D341Med (cell line): ENCODE data around the gene PRKAB1.

Experiments
- DNase-seq: peaks from one replicate; pipeline ENCODE4 v3.0.0; 2012; ENCODE audit warnings: low spot score

PRKAB1 gene

DNA sequence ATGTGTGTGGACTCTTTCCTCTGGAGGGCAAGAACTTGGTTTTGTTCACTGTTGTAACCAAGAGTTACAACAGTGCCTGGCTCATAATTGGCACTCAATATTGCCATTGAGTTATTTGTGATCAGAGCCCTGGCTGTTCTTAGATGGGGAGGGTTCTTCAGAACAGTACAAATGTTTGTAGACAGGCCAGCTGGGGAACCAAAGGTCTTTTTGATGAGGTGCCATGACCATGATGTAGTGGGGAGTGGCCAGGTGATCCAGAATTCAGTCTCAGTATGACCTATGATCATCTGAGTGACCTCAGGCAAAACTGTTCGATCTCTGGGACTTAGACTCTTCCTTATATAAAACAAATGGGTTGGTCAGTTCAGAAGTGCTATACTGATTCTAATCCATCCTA lies 3.3 kb upstream of the PRKAB1 start:
- DNase-seq, result no peak

DNA sequence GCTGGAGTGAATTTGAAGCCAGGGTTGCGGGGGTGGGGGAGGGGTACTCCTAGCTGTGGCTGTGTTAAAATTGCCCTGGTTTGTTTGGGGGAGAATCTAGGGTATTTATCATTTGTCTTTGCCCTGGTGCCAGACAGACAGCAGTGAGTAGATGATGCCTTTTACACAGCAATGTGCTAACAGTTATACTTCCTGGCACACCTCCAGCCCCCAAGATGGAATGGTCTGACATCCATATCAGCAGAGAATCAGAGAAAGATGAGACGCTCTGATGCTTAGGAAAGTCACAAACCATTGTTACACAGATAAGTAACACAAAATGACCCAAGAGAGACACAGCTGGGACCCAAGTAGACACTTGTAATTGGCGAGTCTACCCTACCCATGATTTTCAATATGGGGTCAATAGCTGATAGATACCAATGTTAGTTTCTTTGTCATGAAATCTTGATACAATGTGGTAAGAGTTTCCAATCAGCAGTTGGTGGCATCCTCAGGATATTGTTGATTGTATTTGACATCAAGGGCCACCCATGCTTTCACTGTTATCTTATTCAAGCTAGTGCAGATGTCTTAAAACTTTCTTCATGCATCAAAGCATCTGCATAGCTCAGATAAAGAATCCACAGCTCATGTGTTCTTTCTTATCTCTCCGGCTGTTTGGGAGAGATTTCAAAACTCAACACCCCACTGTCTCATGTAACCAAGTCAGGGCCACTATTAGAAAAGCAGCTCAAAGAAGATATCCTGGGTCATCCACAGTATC lies 2.6 kb upstream of the PRKAB1 start:
- no peak for DNase-seq

DNA sequence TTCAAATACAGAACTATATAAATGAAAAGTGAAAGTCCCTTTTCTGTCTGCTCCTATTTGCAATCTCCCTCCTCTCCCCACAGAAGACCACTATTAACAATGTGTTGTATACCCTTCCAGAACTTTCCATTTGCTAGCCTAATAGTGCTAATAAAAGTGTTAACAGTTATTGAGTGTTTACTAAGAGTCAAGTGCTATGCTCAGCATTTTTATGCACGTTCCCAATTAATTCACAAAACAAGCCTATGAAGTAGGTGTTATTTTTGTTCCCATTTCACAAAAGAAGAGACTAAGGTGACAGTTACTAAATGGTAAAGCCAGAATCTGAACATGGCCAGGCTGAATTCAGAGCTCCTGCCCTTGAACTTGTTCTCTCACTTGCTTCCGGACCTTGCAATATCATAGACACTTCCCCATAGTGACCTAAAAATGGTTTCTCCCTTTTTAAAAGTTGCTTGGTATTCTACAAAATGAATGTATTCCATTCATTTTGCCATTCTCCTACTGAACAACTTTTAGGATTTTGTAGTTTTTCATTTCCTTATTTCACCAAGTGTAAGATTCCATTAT lies 1.6 kb upstream of the PRKAB1 start:
- no peak for DNase-seq

DNA sequence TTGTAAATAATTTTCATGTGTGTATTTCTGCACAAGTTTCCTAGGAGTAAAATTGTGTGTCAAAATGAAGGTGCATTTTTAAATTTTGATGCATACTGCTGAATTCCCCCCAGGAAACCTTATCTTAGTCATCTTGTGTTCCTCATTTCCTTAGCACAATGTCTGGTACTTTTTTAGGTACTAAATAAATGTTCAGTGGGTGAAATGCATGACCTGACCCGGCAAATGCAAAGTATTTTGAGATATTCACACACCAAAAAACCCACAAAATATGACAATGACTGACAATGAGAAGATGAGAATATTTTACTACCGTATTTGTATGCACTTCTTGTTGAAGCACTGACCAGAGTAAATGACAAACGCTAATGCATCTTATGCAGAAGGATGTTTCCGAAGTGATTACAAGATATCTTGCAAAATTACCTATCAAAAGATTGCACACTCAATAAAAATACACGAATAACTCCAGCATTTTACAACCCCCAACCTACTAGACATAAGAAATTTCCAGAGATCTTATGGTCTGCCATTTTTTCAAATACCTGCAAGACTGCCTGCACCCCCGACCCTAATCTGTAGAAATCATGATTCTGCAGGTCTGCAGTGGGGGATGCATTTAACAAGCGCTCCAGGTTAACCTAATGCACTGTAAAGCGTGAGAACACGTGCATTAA lies 895 bp upstream of the PRKAB1 start:
- DNase-seq, result no peak

DNA sequence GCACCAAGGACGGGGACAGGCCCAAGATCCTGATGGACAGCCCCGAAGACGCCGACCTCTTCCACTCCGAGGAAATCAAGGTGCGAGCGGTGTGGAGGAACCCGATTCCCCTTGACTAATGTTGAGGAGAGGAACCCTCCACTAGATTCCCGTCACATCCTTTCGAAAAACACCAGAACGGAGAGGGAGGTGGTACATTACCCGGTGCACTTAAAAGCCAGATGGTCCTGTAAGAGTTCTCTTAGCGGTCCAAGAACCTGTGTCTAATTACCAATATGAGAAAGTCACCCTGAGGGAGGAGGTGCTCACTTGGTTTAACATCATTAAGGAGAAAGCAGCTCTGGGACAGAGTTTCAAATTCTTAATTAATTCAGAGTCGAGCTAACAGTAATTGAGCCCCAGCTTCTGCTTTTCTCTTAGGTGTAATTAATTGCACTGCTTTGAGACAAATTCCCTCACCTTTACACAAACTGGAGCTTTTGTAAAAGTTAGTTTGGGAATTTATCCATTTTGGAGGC lies 450 bp downstream of the PRKAB1 start:
- DNase-seq, result no peak

DNA sequence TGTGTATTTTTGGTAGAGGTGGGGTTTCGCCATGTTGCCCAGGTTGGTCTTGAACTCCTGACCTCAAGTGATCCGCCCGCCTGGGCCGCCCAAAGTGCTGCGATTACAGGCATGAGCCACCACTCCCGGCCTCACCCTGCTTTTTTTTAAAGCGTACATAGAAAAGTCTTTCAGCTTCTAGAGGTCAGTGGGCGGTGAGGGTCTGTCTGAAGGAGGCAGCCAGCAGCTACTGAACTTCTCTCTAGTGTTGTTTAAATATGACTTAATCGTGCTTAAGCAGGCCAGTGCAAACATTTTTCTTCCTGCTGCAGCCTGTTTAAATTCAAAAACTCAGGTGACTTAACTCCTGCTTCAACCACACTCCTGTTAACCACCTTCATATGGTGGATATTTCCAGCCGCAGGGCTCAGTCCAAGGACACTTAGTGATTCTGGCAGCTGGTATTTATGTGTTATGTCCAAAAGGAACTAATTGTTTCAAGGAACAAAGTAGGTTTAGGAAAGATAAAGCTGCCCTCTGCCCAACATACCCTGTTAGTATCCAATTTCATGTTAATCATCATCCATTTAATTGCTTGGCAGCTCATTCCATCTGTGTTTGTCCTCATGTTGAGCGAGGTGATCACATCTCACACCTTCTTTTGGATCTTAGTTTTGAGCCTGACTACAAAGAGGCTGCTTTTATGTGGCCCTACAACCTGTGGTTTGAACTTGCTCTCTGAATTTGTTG lies 2.0 kb downstream of the PRKAB1 start:
- no peak for DNase-seq

DNA sequence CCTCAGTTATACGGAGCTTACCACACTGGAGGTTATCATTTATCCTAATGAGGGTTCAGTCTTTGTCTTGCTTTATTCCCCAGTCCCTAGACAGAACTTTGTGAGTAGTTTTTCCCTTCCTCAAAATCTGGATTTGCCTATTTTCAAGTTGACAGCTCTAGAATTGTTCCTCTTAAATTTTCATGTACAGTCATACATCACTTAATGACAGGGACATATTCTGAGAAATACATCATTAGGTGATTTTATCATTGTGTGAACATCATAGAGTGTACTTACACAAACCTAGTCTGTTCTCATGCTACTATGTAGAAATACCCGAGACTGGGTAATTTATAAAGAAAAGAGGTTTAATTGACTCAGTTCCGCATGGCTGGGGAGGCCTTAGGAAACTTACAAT lies 3.1 kb downstream of the PRKAB1 start:
- no peak for DNase-seq

DNA sequence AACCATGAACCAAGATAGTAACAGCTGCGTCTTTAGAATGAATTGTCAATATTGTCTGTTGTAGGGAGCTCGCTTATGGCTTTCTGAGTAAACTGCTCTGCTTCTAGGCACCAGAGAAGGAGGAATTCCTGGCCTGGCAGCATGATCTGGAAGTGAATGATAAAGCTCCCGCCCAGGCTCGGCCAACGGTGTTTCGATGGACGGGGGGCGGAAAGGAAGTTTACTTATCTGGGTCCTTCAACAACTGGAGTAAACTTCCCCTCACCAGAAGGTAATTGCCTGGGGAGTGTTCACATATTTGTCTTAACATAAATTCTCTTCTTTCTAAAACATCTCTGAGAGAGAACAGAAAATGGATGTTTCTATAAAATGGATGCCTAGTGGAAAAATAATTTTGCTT lies 4.3 kb downstream of the PRKAB1 start:
- no peak for DNase-seq

DNA sequence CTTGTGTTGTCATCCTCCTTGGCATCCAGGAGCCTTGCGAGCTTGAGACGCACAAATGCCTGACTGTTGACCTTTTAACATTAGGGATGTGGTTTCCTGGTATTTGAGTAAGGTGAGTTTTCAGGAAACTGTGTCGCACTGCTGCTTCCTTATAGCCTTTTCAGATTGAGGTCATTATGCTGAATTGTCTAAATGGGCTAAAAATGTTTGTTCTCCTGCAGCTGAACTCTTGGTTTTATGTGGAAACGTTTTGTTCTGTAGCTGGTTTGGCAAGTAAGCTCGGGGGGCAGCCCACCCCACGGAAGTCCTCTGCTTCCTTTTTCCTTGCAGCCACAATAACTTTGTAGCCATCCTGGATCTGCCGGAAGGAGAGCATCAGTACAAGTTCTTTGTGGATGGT lies 5.7 kb downstream of the PRKAB1 start:
- DNase-seq, result no peak

DNA sequence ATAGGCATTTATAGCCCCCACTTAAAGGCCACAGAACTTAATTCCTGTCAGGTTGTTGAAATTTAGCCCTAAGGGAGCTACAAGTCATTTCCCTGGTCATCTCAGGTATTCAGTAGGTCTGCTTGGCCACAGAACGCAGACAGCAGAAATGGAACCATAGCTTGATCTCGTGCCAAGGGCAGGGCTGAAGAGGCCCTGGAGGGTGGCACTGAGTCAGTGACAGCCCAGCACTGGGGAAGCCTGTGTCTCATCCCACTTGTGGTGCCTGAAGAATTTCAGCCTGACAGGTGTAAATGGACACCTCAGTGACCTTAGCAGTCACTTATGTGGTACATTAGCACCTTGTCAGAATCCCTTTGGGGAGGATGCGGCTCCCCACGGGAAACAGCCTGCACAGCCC lies 6.6 kb downstream of the PRKAB1 start:
- DNase-seq, result no peak

DNA sequence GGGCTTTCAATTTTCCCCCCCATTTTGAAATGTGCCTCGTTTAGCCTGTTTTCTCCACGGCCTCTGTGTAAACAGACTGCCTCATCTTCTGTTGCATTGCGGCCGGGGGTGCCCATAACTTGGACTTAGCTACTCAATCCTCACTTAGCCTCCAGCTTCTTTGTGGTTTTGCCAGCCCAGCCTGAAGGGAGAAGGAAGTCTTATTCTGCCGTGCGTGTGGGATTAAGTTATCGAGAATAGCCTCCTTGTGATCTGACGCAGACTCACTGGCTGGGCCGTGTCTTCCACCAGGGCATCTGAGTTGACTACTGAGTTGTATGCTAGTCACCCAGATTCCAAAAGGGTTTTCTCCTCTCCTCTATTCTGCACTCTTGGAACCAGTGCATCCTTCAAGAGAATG lies 8.1 kb downstream of the PRKAB1 start:
- no peak for DNase-seq

DNA sequence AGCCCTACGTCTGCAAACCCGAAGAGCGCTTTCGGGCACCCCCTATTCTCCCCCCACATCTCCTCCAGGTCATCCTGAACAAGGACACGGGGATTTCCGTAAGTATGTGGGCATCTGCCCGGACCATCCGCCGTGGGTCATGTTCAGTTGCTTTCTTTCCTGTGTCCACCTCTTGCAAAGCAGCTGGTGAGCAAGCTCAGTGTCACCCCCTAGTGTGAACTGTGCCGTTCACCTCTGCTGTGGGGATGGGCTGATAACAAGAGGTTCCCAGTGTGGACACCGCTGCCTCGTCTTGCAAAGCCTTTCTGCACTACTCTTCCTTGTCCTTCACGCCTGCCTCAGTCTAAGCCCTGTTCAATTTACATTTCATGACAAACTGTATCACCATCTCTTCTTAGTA lies 8.6 kb downstream of the PRKAB1 start:
- DNase-seq, result no peak

DNA sequence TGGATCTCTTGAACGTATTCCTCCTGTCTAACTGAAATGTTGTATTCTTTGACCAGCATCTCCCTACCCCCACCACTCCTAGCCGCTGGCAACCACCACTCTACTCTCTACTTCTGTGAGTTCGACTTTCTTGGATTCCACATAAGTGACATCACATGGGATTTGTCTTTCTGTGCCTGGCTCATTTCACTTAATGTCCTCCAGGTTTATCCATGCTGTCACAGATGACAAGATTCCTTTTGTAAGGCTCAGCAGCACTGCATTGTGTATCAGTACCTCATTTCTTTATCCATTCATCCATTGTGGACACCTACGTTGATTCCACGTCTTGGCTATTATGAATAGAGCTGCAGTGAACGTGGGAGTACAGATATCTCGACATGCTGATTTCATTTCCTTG lies 10.5 kb downstream of the PRKAB1 start:
- no peak for DNase-seq

DNA sequence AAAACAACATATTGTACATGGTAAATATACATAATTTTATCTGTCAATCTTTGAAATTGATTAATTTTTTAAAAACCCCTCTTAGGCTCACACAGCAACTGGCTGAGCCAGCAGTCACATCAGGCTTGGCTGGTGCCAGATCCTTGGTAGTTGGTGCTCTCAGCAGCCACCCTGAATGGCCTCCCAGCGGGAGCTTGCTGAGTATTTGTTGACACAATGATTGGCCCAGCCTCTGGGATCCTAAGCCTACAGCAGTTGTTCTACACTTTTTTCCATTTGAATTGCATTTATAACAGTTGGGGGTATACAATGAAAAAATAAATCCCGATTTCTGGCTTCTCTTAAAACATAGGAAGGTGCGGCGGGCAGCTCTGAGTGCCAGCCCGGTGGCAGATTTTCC lies 11.1 kb downstream of the PRKAB1 start:
- no peak for DNase-seq

DNA sequence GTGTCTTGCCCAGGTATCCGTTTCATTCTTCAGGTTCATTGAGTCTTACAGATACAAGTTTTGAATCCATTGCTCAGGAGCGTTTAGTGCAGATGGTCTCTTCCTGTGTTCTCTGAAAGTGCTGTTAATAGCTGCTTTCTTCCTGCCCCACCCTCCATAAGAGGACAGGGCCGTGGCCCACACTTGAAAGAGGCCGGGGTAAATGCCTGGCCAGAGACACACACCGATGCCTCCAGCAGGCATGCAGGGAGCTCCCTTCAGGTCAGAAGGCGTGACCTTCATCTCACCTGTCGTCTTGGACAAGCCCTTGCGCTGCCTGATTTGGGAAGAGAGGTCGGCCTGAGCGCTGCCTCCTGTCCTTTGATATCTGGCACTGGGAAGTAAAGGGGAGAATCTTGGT lies 11.6 kb downstream of the PRKAB1 start:
- no peak for DNase-seq

DNA sequence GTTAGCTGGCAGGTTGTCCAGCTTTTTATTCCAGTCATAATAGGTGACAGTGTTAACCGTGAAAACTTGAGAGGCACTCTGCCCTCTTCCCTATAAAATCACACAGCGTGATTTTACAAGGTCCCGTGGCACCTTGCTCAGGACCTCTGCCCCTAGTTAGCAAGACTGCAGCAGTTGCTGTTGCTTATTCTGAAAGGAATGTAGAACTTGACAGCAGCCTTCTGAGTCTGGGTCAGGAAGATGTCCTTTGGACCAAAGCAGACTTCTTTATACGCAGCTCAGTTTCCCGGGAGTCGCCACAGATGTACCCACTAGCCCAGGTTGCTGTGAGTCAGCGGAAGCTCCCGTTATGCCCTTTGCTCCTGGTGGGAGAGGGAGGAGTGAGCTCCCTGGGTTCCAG lies 13.2 kb downstream of the PRKAB1 start:
- DNase-seq, result no peak

DNA sequence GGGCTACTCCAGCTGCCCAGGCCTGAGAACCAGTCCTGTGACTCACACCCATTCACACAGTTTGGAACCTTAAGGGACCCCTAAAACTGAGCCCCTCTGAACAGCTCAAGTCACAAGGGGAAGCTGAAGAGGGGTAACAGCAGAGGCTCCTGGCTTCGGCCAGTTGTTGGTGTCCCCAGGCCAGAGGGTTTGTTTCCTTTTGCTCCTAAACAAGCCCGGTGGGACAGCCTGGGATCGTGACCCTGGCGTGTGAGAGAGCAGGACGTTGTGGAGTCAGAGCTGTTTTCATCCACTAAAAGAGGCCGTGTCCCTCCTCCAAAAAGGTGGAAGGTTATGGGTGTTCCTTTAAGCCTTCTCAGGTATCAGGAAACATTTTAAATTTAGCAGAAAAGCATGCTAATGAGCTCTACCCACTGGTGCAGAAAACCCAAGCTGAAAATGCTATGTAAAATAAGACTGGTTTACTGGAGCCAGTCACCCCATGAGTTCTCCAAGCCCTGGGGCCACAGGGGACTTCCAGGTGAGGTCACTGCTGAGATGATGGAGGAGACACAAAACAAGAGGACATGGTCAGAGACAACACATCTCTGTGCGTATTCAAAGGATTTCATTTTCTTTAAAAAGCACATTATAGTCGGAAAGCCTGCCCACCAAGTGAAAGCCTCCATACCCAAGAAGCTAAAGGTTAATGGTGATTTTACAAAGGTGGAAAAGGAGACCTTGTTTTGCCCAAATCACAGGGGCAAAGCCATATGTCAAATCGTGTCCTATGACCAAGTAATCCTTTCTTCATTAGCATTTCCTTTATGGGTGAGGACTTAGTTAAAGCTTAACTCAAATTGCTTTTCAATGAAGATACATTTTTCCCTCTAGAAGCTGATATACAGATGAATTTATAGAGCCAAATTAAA lies 14.1 kb downstream of the PRKAB1 start:
- DNase-seq, result no peak

DNA sequence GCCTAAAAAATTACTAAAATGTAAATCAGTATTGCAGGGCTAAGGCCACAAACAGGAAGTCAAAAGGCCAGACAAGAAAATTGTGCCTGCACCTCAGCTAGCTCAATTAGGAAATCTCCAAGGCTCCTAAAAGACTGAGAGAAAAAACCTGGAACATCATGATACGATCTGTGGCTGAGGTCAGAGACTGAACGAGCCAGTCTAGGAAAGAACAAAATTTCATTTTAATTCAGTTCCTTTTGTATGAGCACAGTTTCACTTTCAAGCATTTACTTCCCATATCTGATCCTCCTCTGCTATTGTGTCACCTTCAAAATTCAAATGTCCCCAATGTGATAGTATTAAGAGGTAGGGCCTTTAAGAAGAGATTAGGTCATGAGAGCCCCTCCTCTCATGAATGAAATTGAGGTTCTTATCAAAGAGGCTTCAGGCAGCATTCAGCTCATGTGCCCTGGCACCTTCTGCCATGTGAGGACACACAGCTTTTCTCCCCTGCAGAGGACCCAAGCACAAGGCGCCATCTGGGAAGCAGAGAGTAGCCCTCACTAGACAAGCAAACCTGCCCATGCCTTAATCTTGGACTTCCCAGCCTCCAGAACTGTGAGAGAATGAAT lies 14.8 kb downstream of the PRKAB1 start:
- no peak for DNase-seq

DNA sequence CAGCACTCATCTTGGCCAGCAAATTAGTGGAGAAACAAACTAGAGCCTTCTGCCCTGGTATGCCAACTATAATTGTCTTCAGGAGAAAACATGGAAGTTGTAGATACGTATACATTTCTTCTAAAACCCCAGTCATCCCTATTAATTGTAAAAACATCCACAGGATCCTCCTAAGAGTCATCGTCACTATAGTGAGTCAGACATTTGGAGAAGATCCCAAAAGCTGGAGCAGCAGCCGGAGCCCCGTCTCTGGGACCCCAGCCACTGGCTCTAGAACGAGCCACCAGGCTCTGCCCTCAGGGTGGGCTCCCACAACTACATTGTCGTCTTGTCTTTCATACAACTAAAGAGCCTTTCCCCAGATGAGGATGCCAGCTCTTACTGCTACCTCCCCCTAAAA lies 15.5 kb downstream of the PRKAB1 start:
- no peak for DNase-seq

DNA sequence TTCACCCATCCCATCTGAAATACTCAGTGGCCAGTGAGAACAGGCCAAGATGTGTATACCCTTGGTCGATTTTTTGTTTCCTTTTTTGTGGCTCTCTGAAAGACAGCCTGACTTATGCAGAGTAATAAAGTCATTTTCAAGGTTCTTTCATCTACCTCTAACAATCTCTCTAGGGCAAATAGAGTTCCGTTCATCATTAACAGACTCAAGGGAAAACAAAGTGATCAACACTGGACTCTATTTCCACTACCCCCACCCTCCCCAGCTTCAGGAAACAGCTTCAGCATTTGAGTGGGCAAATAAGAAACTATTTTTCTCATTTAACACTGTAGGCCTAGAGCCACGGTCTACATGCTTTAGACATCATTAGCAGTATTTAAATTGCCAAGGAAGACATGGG lies 15.9 kb downstream of the PRKAB1 start:
- no peak for DNase-seq

DNA sequence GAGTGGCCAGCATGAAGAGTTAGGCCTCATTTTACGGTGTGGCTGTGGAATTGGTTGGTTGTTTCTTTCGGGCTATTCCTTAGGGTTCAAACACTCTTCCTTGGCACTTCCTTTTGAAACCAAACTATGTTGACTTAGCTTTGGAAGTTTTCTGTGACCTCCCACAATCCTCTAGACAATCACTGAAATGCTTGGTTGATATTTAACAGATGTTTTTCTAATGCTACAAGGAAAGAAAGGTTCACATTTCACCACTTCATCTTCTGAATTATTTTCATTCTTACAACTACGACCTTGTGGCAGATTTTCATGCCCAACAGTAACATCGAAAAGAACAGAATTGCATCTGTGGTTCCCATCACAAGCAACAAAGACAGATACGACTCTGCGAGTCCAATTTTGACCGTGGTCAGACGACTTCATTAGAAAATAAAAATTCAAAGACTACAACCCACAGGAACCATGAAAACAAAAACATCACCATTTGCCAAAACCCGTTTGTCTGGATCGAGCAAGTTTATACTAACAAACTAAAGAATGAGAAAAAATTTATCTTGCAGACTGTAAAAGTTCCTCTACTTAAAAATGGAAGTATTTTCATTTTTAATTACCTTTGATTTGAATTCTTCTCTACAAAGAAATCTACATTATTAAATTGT lies 16.9 kb downstream of the PRKAB1 start:
- DNase-seq, result no peak
